NCI-H146 treated with DMSO at 0.1 percent for 48 hours (cell line): ENCODE results near the gene ACAD11.

Source experiments
- DNase-seq: peaks from one replicate; lab custom pipeline; 2025; ENCODE audit not compliant: unreplicated experiment; lab: John Stamatoyannopoulos, UW

The ACAD11 gene, protein sequence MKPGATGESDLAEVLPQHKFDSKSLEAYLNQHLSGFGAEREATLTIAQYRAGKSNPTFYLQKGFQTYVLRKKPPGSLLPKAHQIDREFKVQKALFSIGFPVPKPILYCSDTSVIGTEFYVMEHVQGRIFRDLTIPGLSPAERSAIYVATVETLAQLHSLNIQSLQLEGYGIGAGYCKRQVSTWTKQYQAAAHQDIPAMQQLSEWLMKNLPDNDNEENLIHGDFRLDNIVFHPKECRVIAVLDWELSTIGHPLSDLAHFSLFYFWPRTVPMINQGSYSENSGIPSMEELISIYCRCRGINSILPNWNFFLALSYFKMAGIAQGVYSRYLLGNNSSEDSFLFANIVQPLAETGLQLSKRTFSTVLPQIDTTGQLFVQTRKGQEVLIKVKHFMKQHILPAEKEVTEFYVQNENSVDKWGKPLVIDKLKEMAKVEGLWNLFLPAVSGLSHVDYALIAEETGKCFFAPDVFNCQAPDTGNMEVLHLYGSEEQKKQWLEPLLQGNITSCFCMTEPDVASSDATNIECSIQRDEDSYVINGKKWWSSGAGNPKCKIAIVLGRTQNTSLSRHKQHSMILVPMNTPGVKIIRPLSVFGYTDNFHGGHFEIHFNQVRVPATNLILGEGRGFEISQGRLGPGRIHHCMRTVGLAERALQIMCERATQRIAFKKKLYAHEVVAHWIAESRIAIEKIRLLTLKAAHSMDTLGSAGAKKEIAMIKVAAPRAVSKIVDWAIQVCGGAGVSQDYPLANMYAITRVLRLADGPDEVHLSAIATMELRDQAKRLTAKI

DNA sequence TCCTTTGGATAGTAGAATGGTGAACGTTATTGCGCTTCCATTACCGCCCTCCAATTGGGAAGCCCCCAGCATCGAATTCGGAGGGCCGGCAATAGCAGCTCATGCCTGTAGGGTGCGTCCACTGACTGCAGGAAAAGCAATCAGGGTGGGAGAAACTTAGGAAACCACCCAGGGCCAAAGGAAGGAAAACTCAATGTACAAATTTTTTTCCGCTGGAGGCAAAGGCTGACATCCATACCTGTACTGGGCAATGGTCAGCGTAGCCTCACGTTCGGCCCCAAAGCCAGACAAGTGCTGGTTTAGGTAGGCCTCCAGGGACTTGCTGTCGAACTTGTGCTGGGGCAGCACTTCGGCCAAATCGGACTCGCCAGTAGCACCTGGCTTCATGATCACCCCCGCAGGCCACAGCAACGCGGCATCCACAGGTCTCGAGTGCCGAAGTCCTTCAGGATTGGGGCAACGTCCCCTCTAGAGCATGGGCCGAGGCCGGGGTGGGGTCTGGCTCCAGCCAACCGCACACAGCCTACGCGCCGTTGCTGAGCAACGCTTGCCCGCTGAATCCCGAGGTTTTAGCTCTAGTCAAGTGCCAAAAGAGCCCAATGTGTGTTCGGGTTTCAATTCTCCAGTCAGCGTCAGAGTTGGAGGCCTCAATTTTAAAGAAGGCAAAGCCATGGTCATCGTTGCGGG, at the start of gene ACAD11:
Gene ACAD11, minus strand, starts transcription at position 445 of the 687 bp plus-strand sequence. Its CDS starts 58 bp downstream, at position 387.
- DNase-seq, result peak; percentile 78

DNA sequence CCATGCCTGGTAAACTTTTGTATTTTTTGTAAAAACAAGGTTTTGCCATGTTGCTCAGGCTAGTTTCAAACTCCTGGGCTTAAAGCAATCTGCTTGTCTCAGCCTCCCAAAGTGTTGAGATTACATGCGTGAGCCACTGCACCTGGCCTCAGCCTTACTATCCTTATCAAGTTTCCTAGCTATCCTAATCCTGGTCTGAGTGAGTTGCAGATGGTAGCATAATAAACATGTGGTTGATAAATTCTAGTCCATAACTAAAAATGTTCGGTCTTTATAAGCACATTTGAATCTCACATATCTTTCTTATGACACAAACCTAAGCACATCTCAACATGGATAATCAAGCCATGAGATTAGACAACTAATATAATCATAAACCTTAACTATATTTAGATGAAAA, 44.1 kb upstream of the ACAD11 start:
- DNase-seq, result no peak

DNA sequence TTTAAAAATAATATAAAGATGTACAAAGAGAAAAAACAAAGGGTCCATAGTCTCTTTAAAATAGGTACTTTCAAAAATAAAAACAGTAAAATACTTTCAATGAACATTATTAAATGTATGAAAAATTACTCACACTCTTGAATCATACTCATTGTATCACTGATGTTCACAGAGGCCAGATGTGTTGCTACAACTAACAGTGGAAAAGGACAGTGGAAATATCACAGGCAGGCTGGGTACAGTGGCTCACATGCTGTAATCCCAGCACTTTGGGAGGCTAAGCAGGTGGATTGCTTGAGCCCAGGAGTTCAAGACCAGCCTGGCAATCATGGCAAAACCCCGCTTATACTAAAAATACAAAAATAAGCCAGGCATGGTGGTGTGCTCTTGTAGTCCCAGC, 35.8 kb upstream of the ACAD11 start:
- DNase-seq, result no peak

DNA sequence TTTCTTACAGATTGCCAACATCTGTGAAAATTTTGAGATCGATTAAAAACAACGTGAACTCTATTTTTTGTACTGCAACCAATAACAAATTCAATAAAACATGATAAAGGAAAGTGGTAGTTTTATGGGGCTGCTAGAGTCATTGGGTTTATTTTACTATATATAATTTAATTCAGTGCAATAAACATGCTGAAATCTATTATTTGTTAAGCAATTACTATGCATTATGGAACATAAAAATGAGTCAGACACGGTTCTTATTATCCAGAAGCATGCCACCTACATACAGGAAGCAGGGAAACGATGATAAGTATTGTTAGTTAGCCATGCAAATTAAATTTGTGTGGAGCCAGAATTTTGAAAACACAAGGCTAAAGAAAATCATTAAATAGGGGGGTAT, 35.4 kb upstream of the ACAD11 start:
- DNase-seq, result no peak

DNA sequence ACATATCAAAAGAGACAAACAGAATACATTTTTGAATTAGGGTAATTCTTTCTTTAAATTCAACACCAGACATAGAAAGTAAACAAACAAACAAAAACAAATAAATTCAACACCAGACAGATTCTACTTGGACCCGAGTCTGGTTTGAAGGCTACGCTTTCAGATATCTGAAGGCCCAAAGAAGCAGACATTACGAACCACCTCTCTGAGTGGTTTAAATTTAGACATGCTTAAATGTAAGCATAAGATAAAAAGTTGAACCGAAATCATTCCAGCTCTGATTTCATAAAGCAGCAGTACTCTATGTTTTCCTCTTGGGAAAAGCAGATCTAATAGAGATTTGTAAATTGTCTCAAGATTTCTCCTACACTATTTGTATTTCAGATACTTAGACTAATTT, 30.4 kb upstream of the ACAD11 start:
- no peak for DNase-seq

DNA sequence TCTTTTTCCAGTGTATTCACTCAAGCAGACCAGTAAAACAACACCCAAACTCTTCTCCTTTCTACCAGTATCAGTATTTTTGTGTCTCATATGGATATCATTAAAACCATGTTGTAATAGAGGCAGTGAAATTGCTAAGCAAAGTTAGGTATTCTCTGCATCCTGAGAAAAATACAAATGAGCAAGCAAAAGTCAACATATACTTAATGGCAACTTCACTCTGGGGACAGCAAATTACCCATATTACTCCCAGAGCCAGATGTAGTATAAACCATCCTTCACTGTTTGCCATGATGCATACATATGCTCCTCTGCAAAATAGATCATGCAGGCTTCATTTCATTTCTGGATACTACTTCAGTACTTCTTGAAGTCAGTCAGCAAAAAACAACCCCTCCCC, 22.6 kb upstream of the ACAD11 start:
- DNase-seq, result no peak

DNA sequence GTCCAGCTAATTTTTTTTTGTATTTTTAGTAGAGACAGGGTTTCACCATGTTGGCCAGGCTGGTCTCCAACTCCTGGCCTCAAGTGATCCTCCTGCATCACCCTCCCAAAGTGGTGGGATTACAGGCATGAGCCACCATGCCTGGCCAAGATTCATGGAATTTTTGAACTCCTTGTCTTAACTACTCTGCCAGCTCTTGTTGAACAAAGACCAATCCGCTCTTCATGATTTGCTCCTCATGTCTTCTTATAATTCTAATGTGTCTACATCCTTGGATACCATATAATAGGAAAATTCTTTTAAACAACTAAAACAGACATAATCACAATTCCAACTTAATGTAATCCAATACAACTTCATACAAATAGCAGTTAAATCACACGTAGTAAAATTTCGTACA, 21.8 kb upstream of the ACAD11 start:
- DNase-seq, result no peak

DNA sequence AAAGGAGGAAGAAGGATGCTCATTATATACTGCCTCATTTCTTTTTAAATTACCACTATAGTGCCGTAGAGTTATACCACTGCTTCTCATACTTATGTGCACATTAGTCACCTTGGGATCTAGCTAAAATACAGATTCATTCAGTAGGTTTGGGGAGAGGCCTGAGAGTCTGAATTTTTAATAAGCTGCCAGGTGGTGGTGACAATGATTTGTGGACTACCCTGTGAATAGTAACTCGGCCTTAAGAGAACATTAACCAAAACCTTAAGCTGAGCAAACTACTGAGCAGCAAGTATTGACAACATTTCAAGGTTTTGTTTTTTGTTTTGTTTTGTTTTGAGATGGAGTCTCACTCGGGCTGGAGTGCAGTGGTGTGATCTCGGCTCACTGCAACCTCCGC, 20.3 kb upstream of the ACAD11 start:
- DNase-seq, result no peak

DNA sequence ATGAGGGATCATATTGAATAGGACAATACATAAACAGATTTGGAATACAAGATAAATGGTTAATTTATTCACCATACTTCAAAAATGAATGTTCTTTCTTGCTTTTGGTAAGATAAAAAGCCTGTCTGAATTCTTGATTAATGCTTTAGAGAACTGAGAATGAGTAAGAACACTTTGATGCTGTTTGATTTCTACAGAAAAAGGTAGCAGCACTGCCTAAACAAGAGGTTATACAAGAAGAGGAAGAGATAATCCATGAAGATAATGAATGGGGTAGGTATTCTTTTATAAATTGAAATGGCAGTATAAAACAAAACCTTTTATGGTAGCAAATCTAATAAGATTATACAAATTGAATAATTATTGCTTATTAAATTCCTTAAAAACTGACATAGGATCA, 15.8 kb upstream of the ACAD11 start:
- DNase-seq, result no peak

DNA sequence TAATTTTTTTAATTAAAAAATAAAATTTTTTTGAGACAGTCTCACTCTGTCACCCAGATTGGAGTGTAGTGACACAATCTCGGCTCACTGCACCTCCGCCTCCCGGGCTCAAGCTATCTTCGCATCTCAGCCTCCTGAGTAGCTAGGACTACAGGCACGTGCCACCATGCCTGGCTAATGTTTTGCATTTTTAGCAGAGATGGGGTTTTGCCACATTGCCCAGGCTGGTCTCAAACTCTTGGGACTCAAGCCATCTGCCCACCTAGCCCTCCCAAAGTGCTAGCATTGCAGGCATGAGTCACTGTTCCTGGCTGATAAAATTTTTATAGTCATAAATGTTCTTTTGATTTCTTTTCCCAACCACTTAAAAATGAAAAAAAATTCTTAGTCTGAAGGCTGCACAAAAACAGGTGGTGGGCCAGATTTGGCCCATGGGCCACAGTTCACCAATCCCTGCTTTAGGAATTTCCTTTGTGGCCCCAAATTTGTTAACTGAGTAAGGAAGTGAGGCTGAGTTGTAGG, 9.7 kb upstream of the ACAD11 start:
- DNase-seq, result no peak

DNA sequence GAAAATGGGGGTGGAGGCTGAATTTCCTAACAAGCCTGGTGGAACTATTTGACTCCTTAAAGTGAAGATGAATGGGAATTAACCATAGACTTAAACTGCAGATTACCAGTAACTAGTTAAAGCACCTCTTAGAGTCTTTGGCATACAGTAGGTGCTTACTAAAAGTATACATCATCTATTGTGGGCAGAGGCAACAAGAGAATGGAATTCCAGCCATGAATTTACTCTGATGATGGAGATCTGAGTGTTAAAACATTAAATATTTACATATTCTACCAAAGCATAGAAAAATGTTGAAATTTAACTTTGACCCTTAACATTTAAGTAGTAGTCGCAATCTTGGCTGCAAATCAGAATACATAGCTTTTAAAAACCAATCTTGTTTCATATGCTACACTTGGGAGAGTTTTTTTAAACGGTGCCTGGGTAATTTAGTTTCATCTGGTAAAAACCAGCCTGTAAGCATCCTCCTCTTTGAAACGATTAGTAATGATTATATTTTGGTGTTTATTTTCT, 5.7 kb upstream of the ACAD11 start:
- DNase-seq, result no peak

DNA sequence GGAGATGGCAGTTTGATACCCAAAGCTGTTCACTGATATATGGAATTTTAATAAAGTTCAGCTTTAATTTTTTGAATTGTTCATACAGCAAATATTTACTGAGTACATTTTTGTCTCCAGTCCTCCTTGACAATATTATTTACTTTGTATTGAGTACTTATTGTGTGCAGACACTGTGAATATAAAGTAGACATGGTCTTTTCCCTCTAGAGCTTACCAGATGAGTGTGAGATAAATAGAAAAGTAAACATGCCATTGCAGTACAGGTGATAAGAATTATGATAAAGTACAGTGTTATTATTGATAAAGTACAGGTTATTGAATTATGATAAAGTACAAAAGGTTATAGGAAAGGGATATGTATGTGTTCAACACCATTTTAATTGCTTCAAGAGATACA, 2.6 kb upstream of the ACAD11 start:
- DNase-seq, result peak; percentile 25

DNA sequence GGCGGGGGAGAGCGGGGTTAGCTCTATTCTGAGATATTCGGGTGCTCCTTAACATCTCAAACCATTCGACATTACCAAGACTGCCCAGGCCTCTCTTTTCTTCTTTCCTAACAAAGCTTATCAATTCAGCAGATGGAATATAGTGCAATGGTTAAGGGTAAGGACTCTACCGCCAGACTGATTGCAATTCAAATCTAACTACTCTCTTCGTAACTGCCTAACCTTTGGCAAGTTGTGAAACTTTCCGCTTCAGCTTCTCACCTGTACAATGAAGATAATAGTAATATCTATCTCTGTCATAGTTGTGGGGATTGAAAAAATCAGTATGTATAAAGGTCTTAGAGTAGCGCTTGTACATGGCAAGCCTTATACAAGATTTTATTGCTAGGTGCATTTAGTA, 1.5 kb upstream of the ACAD11 start:
- no peak for DNase-seq

DNA sequence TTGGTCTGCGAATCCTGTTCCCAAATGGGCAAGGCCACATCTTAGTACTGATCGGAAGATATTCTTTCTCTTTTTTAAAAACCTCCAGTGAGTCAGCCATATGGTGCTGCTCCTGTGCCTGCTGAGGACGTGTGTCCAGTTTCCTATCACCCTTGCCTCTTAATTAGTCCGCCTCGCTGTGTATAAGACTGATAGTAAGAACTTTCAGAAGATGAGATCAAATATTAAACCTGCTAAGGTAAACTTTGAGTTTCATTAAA, 1.1 kb upstream of the ACAD11 start:
- DNase-seq, result no peak

DNA sequence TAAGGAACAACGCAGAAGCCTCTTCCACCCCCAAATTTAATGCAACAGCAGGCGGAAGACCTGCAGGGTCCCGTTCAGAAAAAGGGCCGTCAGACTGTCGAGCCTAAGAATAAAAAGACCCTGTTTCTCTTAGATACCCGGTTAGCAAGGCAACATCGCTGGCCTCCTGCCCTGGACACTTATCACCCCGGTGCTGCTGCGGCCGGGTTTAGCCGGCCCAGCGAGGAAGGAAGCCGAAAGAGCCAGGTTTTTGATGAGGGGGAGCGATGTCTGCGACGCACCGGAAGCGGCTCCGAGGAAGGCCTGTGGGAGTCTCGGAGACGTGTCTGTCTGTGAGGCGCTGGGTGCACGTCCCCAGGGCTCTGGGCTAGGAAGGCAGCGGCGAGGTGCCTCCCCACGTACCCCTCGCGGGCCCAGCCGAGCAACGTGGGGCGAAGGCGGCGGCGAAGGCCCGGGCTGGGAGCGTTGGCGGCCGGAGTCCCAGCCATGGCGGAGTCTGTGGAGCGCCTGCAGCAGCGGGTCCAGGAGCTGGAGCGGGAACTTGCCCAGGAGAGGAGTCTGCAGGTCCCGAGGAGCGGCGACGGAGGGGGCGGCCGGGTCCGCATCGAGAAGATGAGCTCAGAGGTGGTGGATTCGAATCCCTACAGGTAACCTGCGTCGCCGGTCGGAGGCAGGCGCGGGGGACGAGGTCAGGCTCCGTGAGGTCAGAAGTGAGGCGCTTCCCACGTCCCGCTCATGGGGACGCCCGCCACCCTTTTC, 622 bp upstream of the ACAD11 start, which contains the start of gene UBA5:
Gene UBA5, plus strand, starts transcription at position 278 of the 759 bp plus-strand sequence. Its CDS starts 209 bp downstream, at position 487.
- DNase-seq, result peak; percentile 77

DNA sequence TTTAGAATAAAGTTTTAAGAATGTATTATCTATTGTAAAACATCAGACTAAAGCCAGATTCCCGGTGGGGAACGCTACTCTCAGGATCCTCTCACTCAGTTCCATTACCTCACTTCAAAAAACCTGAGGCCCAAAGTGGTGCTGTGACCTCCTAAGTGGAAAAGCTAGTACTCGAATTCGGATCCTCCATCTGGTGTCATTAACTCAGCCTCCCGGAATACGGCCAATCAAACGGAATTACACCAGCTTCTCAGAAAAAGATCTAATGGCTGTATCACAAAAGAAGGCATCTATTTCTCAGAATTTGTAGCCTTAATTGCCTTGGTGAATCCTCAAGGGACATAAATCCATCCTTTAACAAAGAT, 627 bp downstream of the ACAD11 start:
- DNase-seq, result no peak

DNA sequence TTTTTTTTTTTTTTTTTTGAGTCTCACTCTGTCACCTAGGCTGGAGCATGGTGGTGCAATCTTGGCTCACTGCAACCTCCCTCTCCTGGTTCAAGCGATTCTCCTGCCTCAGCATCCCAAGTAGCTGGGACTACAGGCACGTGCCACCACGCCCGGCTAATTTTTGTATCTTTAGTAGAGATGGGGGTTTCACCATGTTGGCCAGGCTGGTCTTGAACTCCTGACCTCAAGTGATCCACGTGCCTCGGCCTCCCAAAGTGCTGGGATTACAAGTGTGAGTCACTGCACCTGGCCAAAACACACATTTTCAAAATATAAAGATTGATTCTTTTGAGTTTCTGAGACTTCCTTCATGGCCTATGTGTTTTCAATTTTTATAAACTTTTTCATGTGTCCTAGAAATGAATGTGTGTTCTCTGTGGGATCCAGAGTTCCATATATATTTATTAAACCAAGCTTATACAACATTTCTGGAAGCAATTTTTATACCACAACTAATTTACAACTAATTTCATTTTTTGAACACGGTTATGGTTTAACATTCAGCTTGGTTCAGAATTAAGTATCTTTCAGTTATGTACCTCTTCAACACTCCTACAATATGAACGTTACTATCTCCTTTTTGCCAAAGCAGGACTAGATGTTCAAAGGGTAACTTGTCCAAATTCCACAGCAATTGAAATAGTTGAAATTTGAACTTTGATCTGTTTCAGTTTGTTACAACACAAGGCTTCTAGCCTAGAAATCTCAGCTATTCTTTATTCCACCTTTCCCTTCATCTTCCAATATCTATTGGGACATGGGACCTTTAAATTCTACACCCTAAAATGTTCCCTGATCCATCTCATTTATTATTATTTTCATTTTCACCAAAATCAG, 1.5 kb downstream of the ACAD11 start:
- DNase-seq, result no peak

DNA sequence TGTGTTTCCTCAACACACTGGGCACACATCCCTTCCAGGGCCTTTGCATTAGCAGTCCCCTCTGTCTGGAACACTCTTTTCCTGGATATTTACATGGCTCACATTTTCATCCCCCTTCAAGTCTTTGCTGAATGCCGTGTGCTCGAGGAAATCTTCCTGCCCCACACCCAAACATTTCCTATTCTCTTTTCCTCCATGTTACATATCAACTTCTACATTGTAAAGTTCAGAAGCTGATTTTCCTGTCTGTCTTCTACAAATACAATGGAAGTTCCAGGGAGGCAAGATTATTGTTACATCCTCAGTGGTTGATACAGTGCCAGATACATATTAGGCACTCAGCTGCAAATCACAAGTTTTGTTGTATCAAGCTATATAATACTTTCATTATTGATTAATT, 4.1 kb downstream of the ACAD11 start:
- no peak for DNase-seq

DNA sequence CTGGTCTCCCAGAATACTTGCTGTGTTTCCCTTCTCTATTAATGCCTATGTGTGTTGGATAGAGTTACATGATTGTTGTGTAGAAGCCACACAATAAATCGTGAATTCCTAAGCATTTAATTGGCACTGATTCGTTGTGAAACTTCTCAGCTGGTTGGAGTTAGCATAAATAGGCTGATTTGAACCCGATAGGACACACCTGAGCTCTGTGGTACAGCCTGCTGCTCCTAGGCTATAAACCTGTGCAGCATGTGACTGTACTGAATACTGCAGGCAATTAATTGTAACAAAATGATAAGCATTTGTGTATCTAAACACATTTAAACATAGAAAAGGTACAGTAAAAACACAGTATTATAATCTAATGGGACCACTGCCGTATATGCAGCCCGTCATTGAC, 4.9 kb downstream of the ACAD11 start:
- DNase-seq, result no peak

DNA sequence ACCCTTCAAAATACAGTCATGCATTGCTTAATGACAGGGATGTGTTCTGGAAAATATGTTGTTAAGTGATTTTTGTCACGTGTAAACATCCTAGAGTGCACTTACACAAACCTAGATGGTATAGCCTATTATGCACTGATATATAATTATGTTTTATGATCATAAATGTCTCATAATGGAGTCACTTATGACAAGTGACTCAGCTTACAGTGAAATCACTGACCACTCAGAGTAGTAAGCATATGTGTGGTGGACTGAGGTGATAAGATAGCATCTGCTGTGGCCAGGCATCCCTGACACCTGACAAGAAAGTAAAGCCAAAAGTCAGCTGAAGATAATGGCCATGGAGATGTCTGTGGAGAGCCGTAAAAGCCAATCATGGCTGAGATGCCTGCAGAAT, 5.4 kb downstream of the ACAD11 start:
- DNase-seq, result no peak
